HepG2 (cell line): Measurements from ENCODE around the gene DAZAP1. TPM values are rescaled to one million over a fixed set of nuclear protein-coding genes. Genes with fewer than 3 reads are reported as not detected.

ENCODE experiments used
- AGO1 ChIP-seq: fragments of 200-400 bp; formaldehyde crosslinking; IDR thresholded peaks from 2 replicates; pipeline ENCODE4 v1.6.1; 2017; ENCODE audit warnings: mild to moderate bottlenecking, low read depth, low read length, moderate library complexity; ENCODE audit not compliant: poor library complexity, severe bottlenecking
- ARNT ChIP-seq: fragments of 450-650 bp; IDR thresholded peaks from 2 replicates; pipeline ENCODE4 v1.6.1; 2017
- BCL6 ChIP-seq: IDR thresholded peaks from 2 replicates; pipeline ENCODE4 v1.6.1; 2016; ENCODE audit warnings: missing genetic modification reagents, missing compliant biosample characterization
- FOXK2 ChIP-seq: fragments of 450-650 bp; IDR thresholded peaks from 2 replicates; pipeline ENCODE4 v1.6.1; 2016
- HNRNPLL ChIP-seq: fragments of 200-400 bp; formaldehyde crosslinking; IDR thresholded peaks from 2 replicates; pipeline ENCODE4 v1.6.1; 2017; ENCODE audit warnings: mild to moderate bottlenecking, low read depth, low read length; ENCODE audit not compliant: poor library complexity, severe bottlenecking
- JDP2 ChIP-seq: sonication (generic); formaldehyde crosslinking; IDR thresholded peaks from 2 replicates; pipeline ENCODE4 v1.8.1; 2022; ENCODE audit warnings: missing genetic modification reagents, borderline replicate concordance
- PAXIP1 ChIP-seq: sonication (generic); formaldehyde crosslinking; conservative IDR thresholded peaks from 2 replicates; pipeline ENCODE4 v1.4.0; 2020; ENCODE audit warnings: mild to moderate bottlenecking, missing genetic modification reagents, moderate library complexity
- PLSCR1 ChIP-seq: sonication (generic); formaldehyde crosslinking; IDR thresholded peaks from 2 replicates; pipeline ENCODE4 v1.5.0; 2020; ENCODE audit warnings: missing genetic modification reagents, mild to moderate bottlenecking, borderline replicate concordance
- POGK ChIP-seq: sonication (generic); formaldehyde crosslinking; conservative IDR thresholded peaks from 2 replicates; pipeline ENCODE4 v1.8.0; 2022; ENCODE audit warnings: mild to moderate bottlenecking, moderate library complexity, missing genetic modification reagents
- SRY ChIP-seq: sonication (generic); formaldehyde crosslinking; IDR thresholded peaks from 2 replicates; pipeline ENCODE4 v1.8.0; 2022; ENCODE audit warnings: mild to moderate bottlenecking, missing genetic modification reagents
- XRCC5 ChIP-seq: fragments of 200-400 bp; formaldehyde crosslinking; optimal IDR thresholded peaks from 2 replicates; pipeline ENCODE3; 2017; ENCODE audit warnings: mild to moderate bottlenecking, low read length
- ZBTB33 ChIP-seq: sonication (generic); formaldehyde crosslinking; IDR thresholded peaks from 2 replicates; pipeline ENCODE4 v1.4.0; 2020; ENCODE audit warnings: missing genetic modification reagents
- ZNF512 ChIP-seq: sonication (generic); formaldehyde crosslinking; IDR thresholded peaks from 2 replicates; pipeline ENCODE4 v1.4.0; 2020; ENCODE audit warnings: mild to moderate bottlenecking, missing genetic modification reagents
- ZNF550 ChIP-seq: sonication (generic); formaldehyde crosslinking; IDR thresholded peaks from 2 replicates; pipeline ENCODE4 v1.4.0; 2020; ENCODE audit warnings: mild to moderate bottlenecking, missing genetic modification reagents, borderline replicate concordance
- ZNF564 ChIP-seq: sonication (generic); formaldehyde crosslinking; IDR thresholded peaks from 2 replicates; pipeline ENCODE4 v1.8.1; 2023; ENCODE audit warnings: mild to moderate bottlenecking, missing genetic modification reagents
- ZNF652 ChIP-seq: IDR thresholded peaks from 2 replicates; pipeline ENCODE4 v1.6.1; 2016; ENCODE audit warnings: low read depth, borderline replicate concordance
- ZNF777 ChIP-seq: sonication (generic); formaldehyde crosslinking; IDR thresholded peaks from 2 replicates; pipeline ENCODE4 v1.4.0; 2020; ENCODE audit warnings: missing genetic modification reagents
- ZSCAN31 ChIP-seq: sonication (generic); formaldehyde crosslinking; IDR thresholded peaks from 2 replicates; pipeline ENCODE4 v1.5.0; 2020; ENCODE audit warnings: low read depth, mild to moderate bottlenecking, missing genetic modification reagents
- polyA plus RNA-seq, 8 experiments: library from polyadenylated mRNA; depleted of rRNA in 3 of 8; stranded (reverse) in 7 of 8; unstranded in 1 of 8; fragments of >200 nt; fragmentation: Illumina TruSeq in 4 of 8; extraction: Trizol in 4 of 8; gene quantifications; 2 replicates each; pipeline versions ENCODE4 v1.2.1 to v1.2.3, GENCODE V29; 2011 to 2016; ENCODE audit warnings: low read depth in 4 of 8, missing spikeins in 1 of 8, mixed read lengths in 1 of 8; ENCODE audit not compliant: insufficient read depth in 1 of 8
- total RNA-seq, 5 experiments: library from RNA; depleted of rRNA; stranded (reverse); fragments of >200 nt; fragmentation: Illumina TruSeq; extraction: Trizol; gene quantifications; 2 replicates each; pipeline ENCODE4 v1.2.3, GENCODE V29; 2016; ENCODE audit warnings: low read depth in 1 of 5

Gene DAZAP1
- total and polyA plus RNA-seq, 2 of the 13 experiments (the other 11 are each of a cell fraction or from before 2014, with no cell fraction given): 63.3 to 79.2 TPM

- peak; percentile 79 for TF ChIP-seq POGK (CRISPR knock-in tag)
- TF ChIP-seq ZSCAN31 (CRISPR knock-in tag): peak; percentile 70; the same call in 1 of the 2 replicates
- peak; percentile 41; the same call in 1 of the 2 replicates for TF ChIP-seq ZNF564
- TF ChIP-seq ZNF550 (CRISPR knock-in tag): no peak
- no peak for TF ChIP-seq ZNF512 (CRISPR knock-in tag)
- peak; percentile 75; the same call in 1 of the 2 replicates for TF ChIP-seq ZNF652
- TF ChIP-seq HNRNPLL: peak; percentile 79
- no peak for TF ChIP-seq AGO1
- no peak; the same call in 1 of the 2 replicates for TF ChIP-seq SRY (CRISPR knock-in tag)
- no peak for TF ChIP-seq JDP2 (CRISPR knock-in tag)
- no peak for TF ChIP-seq FOXK2
- TF ChIP-seq PAXIP1: no peak; the same call in 1 of the 2 replicates
- TF ChIP-seq ARNT: no peak
- TF ChIP-seq PLSCR1 (CRISPR knock-in tag): no peak
- peak; percentile 66 for TF ChIP-seq XRCC5
- no peak for TF ChIP-seq BCL6 (CRISPR knock-in tag)
- no peak for TF ChIP-seq ZBTB33 (CRISPR knock-in tag)
- TF ChIP-seq ZNF777 (CRISPR knock-in tag): peak; percentile 11; the same call in 1 of the 2 replicates
Observed at GRCh38 chr19:1406774-1407527, 435 bp upstream of the DAZAP1 start (continued).
